Measurements from ENCODE around the gene TPSB2.

- TF ChIP-seq USF2 (CRISPR knock-in tag; IDR thresholded peaks at IDR 0.05) (no peak), ZNF396 (CRISPR knock-in tag; IDR thresholded peaks at IDR 0.05; ENCODE audit: borderline replicate concordance) (no peak), ZNF512 (CRISPR knock-in tag; IDR thresholded peaks at IDR 0.05; ENCODE audit: borderline replicate concordance) (no peak), FOXP4 (CRISPR knock-in tag; IDR thresholded peaks at IDR 0.05) (no peak), CTCF (IDR thresholded peaks at IDR 0.05) (no peak), NR3C1 (CRISPR knock-in tag; conservative IDR thresholded peaks at IDR 0.05; ENCODE audit: low read depth) (no peak), NFE2L1 (CRISPR knock-in tag; IDR thresholded peaks at IDR 0.05) (no peak), EMX1 (CRISPR knock-in tag; IDR thresholded peaks at IDR 0.05) (no peak), ATF1 (CRISPR knock-in tag; IDR thresholded peaks at IDR 0.05) (no peak), FOXP1 (CRISPR knock-in tag; IDR thresholded peaks at IDR 0.05; ENCODE audit: borderline replicate concordance) (no peak)
Observed at GRCh38 chr16:1271380-1271723, 41.4 kb upstream of the TPSB2 start.
